ENCODE data around the gene MACROD2.
"Not testable (repeated sequence)": the region's sequence is repeated elsewhere in the genome, so short reads cannot be mapped to it uniquely, and the experiment has no call there.

MACROD2 gene

DNA sequence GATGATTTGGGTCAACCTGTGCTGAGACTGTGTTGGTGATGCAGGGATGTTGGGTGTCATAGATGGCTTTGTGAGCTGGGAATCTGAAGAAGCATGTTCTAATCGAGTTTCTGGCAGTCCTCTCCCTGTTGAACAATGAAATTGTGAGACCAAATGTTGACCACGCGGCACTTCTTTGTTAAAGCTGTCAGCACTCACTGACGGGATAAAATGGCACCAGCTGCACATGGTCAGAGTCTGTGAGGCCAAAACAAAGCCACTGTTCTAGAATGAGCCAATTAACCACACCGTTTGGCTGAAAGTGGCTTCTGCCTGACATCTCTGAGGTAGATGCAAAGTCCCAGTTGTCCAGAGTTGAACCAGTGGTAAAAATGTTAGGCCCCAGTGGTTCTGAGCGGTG is 2015.7 kb downstream of the MACROD2 start:
- TF ChIP-seq ZFX (IDR thresholded peaks at IDR 0.05; ENCODE audit: borderline replicate concordance) (no peak), CTCF (IDR thresholded peaks at IDR 0.05) (no peak)
- H3K27ac ChIP-seq: no peak overlapping the region

DNA sequence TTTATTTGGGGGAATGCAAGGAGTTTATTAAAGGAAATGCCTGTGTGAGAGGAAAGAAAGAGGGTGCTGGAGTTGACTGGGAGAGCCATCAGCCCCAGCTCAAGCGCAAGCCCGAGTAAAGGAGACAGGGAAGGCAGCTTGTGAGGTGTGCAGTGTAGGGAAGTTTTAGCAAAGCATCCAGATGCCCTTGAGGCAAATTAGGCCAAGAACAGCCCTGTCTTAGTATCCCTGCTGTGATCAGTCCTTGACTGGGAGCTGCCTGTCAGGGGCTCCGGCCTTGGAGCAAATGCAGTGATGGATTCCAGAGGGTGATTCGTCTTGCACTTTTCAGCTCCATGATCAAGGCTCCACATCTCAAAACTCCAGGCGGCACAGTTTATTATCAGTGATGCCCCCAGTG is 2016.2 kb downstream of the MACROD2 start:
- TF ChIP-seq ZFX (IDR thresholded peaks at IDR 0.05; ENCODE audit: borderline replicate concordance): no peak
- no peak for TF ChIP-seq CTCF (IDR thresholded peaks at IDR 0.05)
- no peak overlapping the region for H3K27ac ChIP-seq

- H3K27ac ChIP-seq: not testable (repeated sequence)
Measured at GRCh38 chr20:16012934-16013333, 2017.6 kb downstream of the MACROD2 start.

DNA sequence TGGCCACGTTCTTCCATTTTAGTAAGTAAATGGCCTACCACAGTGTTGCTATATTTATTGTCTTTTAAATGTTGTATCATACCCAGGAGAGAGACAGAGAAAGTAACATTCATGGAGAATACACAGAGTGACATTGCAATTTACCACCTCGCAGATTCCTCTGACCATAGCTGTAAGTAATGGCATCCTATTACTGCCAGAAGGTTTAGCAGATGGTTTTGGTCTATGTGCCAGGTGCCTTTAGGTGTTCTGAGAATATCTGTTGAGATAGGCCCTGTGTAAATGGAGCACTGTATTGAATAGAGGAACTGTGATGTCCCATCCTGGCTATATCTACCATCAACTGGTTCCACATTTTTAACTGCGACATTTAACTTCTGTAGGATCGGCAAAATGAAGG is 2018.3 kb downstream of the MACROD2 start:
- no peak overlapping the region for H3K27ac ChIP-seq
- TF ChIP-seq CTCF (IDR thresholded peaks at IDR 0.05) (no peak), ZFX (IDR thresholded peaks at IDR 0.05; ENCODE audit: borderline replicate concordance) (no peak)

- no peak overlapping the region for H3K27ac ChIP-seq
- TF ChIP-seq ZFX (IDR thresholded peaks at IDR 0.05; ENCODE audit: borderline replicate concordance) (no peak), CTCF (IDR thresholded peaks at IDR 0.05) (no peak)
Measured at GRCh38 chr20:16014436-16014835, 2019.1 kb downstream of the MACROD2 start.

- no peak for TF ChIP-seq CTCF (IDR thresholded peaks at IDR 0.05)
- TF ChIP-seq ZFX (IDR thresholded peaks at IDR 0.05; ENCODE audit: borderline replicate concordance): no peak
- no peak overlapping the region for H3K27ac ChIP-seq
Measured at GRCh38 chr20:16017656-16018055, 2022.3 kb downstream of the MACROD2 start.

DNA sequence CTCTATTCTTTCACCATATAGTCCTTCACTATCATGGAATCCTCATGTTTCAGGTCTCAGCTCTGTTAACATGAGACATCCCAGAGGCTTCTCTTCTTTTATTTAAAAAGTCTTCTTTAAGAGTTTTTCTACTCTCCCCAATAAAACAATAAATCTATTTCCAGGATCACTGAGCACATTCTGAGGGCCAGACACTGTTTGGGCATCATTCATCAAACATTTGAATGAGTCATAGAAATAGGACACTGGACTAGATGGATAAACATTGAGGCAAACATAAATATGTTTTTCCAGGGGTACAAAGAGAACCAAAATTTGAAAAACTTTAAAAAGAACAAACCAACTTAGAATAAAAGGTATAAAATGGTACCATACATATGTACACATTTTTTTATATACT is 2023.6 kb downstream of the MACROD2 start:
- TF ChIP-seq ZFX (IDR thresholded peaks at IDR 0.05; ENCODE audit: borderline replicate concordance) (no peak), CTCF (IDR thresholded peaks at IDR 0.05) (no peak)

DNA sequence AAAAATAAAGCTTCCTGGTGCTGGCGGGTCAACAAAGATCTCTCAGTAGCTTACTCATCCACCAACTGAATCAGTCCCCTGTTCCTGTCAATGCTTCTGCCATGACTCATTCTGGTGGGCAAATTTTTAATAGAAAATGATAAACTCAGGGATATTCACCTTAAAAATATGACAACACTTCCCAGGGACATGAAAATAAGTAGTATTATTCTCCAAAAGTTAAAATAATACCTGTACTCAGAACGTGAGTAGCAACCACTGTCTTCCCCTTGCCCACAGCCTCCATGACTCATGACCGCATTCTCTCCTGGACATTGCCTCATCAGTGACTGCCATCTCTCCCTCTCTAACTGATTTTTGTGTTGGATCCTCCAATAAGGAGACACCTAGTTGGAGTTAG is 2025.7 kb downstream of the MACROD2 start:
- no peak overlapping the region for H3K27ac ChIP-seq
- no peak for TF ChIP-seq ZFX (IDR thresholded peaks at IDR 0.05; ENCODE audit: borderline replicate concordance)

More for the DNA sequence above, 2023.6 kb downstream of the MACROD2 start:
- no peak overlapping the region for H3K27ac ChIP-seq
